ENCODE results near the gene DEPP1.

DEPP1 gene

GRCh38 chr10:44954042-44954441 is 24.6 kb downstream of the DEPP1 start:
- DNase-seq (ENCODE audit: low read depth), result no peak

GRCh38 chr10:44952779-44953231 is 25.8 kb downstream of the DEPP1 start:
- DNase-seq (ENCODE audit: low read depth), result no peak

GRCh38 chr10:44951576-44952226 is 26.9 kb downstream of the DEPP1 start:
- no peak for DNase-seq (ENCODE audit: low read depth)

GRCh38 chr10:44950326-44951225 is 28.0 kb downstream of the DEPP1 start:
- no peak for DNase-seq (ENCODE audit: low read depth)

- DNase-seq (ENCODE audit: low read depth), result no peak
These were observed 28.7 kb downstream of the DEPP1 start for GRCh38 chr10:44949915-44950314.

- no peak for DNase-seq (ENCODE audit: low read depth)
These were observed 29.3 kb downstream of the DEPP1 start for GRCh38 chr10:44949127-44949802.

- no peak for DNase-seq (ENCODE audit: low read depth)
These were observed 30.0 kb downstream of the DEPP1 start for GRCh38 chr10:44948642-44949041.

- no peak for DNase-seq (ENCODE audit: low read depth)
These were observed 31.0 kb downstream of the DEPP1 start for GRCh38 chr10:44947371-44948152.

GRCh38 chr10:44946205-44946604 is 32.4 kb downstream of the DEPP1 start:
- DNase-seq (ENCODE audit: low read depth), result no peak

- DNase-seq (ENCODE audit: low read depth), result no peak
These were observed 34.3 kb downstream of the DEPP1 start for GRCh38 chr10:44944354-44944753.

- no peak for DNase-seq (ENCODE audit: low read depth)
These were observed 38.8 kb downstream of the DEPP1 start for GRCh38 chr10:44939691-44940401.

GRCh38 chr10:44938956-44939355 is 39.7 kb downstream of the DEPP1 start:
- no peak for DNase-seq (ENCODE audit: low read depth)

GRCh38 chr10:44937196-44938005 is 41.2 kb downstream of the DEPP1 start:
- no peak for DNase-seq (ENCODE audit: low read depth)

GRCh38 chr10:44936314-44936975 is 42.2 kb downstream of the DEPP1 start:
- DNase-seq (ENCODE audit: low read depth), result no peak

- no peak for DNase-seq (ENCODE audit: low read depth)
These were observed 42.7 kb downstream of the DEPP1 start for GRCh38 chr10:44935966-44936295.

- DNase-seq (ENCODE audit: low read depth), result peak; percentile 71
These were observed 43.2 kb downstream of the DEPP1 start for GRCh38 chr10:44935201-44935965.

- DNase-seq (ENCODE audit: low read depth), result no peak
These were observed 44.0 kb downstream of the DEPP1 start for GRCh38 chr10:44934416-44935200.

All from stromal cell of bone marrow (primary cell).